GM23338 (cell line): ENCODE data around the gene S100A13. TPM values are rescaled to one million over a fixed set of nuclear protein-coding genes. Genes with fewer than 3 reads are reported as not detected.

Experiments
- ATAC-seq: fragments of 200-7000 bp; cut with Tn5 transposase; 3 replicates; pipeline ENCODE4 v1.9.1; 2020
- DNase-seq: peaks from one replicate; pipeline ENCODE4 v3.0.0-alpha.2; 2015; ENCODE audit warnings: low spot score
- H2AFZ ChIP-seq: fragments of 200-600 bp; sonication (generic); 2 replicates; pipeline ENCODE4 v1.8.0; 2016; ENCODE audit warnings: antibody characterized with exemption, mild to moderate bottlenecking, moderate library complexity
- H3F3A ChIP-seq: fragments of 200-600 bp; sonication (generic); replicated peaks from 2 replicates; pipeline ENCODE4 v1.8.0; 2017; ENCODE audit warnings: antibody characterized with exemption, mixed run types, low read depth
- H3K27ac ChIP-seq: fragments of 200-600 bp; sonication (generic); 2 replicates; pipeline ENCODE4 v1.6.1; 2016; ENCODE audit warnings: low read depth
- H3K27me3 ChIP-seq: fragments of 200-600 bp; sonication (generic); 2 replicates; pipeline ENCODE4 v1.8.0; 2016; ENCODE audit warnings: mild to moderate bottlenecking, mixed run types, moderate library complexity; ENCODE audit not compliant: insufficient read depth
- H3K36me3 ChIP-seq: fragments of 200-600 bp; sonication (generic); 2 replicates; pipeline ENCODE4 v1.8.0; 2016; ENCODE audit warnings: mild to moderate bottlenecking; ENCODE audit not compliant: insufficient read depth
- H3K4me1 ChIP-seq: fragments of 200-600 bp; sonication (generic); 2 replicates; pipeline ENCODE4 v1.8.0; 2016; ENCODE audit warnings: mild to moderate bottlenecking, moderate library complexity; ENCODE audit not compliant: insufficient read depth
- H3K4me2 ChIP-seq: fragments of 200-600 bp; sonication (generic); 2 replicates; pipeline ENCODE4 v1.7.1; 2017; ENCODE audit warnings: mixed run types
- H3K4me3 ChIP-seq: fragments of 200-600 bp; sonication (generic); 2 replicates; pipeline ENCODE4 v1.6.1; 2016; ENCODE audit warnings: mixed run types
- H3K79me2 ChIP-seq: fragments of 200-600 bp; sonication (generic); replicated peaks from 2 replicates; pipeline ENCODE4 v1.8.0; 2017; ENCODE audit warnings: mild to moderate bottlenecking; ENCODE audit not compliant: insufficient read depth
- H3K9me2 ChIP-seq: fragments of 200-600 bp; sonication (generic); 2 replicates; pipeline ENCODE4 v1.8.0; 2017; ENCODE audit not compliant: insufficient read depth
- H4K20me1 ChIP-seq: fragments of 200-600 bp; sonication (generic); replicated peaks from 2 replicates; pipeline ENCODE4 v1.8.0; 2017; ENCODE audit warnings: mild to moderate bottlenecking; ENCODE audit not compliant: insufficient read depth
- H3K27ac Mint-ChIP-seq: 2 replicates; pipeline ENCODE4 v1.8.0; 2020; ENCODE audit warnings: inconsistent platforms, mild to moderate bottlenecking, moderate library complexity, mixed read lengths
- H3K27me3 Mint-ChIP-seq: 3 replicates; pipeline ENCODE4 v1.8.0; 2022; ENCODE audit warnings: low read depth, mild to moderate bottlenecking, moderate library complexity, mixed read lengths, inconsistent platforms; ENCODE audit not compliant: insufficient read depth, poor library complexity
- H3K36me3 Mint-ChIP-seq: 3 replicates; pipeline ENCODE4 v1.8.0; 2021; ENCODE audit warnings: low read depth, mild to moderate bottlenecking, inconsistent platforms, moderate library complexity, mixed read lengths
- H3K4me1 Mint-ChIP-seq: 3 replicates; pipeline ENCODE4 v1.8.0; 2020; ENCODE audit warnings: mild to moderate bottlenecking, inconsistent platforms, mixed read lengths
- H3K4me3 Mint-ChIP-seq: 3 replicates; pipeline ENCODE4 v1.8.0; 2021; ENCODE audit warnings: moderate library complexity, mild to moderate bottlenecking, inconsistent platforms, mixed read lengths
- H3K9me3 Mint-ChIP-seq: 3 replicates; pipeline ENCODE4 v1.8.0; 2020; ENCODE audit warnings: moderate library complexity, mild to moderate bottlenecking, inconsistent platforms, mixed read lengths
- CREB1 ChIP-seq: fragments of 250-450 bp; sonication (Bioruptor Pico); IDR thresholded peaks from 2 replicates; pipeline ENCODE4 v1.5.0; 2020; ENCODE audit warnings: low read depth, mild to moderate bottlenecking, moderate library complexity
- CTCF ChIP-seq, 2 experiments: fragments of 200-600 bp in 1 of 2; sonication (generic) in 1 of 2; conservative IDR thresholded peaks; 2 replicates each; pipeline versions ENCODE4 v1.5.1 to v1.6.1; 2016 to 2017; ENCODE audit warnings: antibody characterized with exemption in 2 of 2, low read depth in 2 of 2, mild to moderate bottlenecking in 2 of 2, moderate library complexity in 1 of 2
- ETS1 ChIP-seq: IDR thresholded peaks from 2 replicates; pipeline ENCODE4 v1.6.1; 2016; ENCODE audit warnings: antibody characterized with exemption
- REST ChIP-seq: IDR thresholded peaks from one replicate; pipeline ENCODE4 v1.6.1; 2018; ENCODE audit warnings: antibody characterized with exemption; ENCODE audit not compliant: unreplicated experiment
- STAT1 ChIP-seq: IDR thresholded peaks from one replicate; pipeline ENCODE4 v1.6.1; 2016; ENCODE audit warnings: antibody characterized with exemption; ENCODE audit not compliant: unreplicated experiment
- ZNF114 ChIP-seq: fragments of 250-450 bp; sonication (Bioruptor Pico); IDR thresholded peaks from 2 replicates; pipeline ENCODE4 v1.5.0; 2020; ENCODE audit warnings: mild to moderate bottlenecking, moderate library complexity
- ZNF331 ChIP-seq: fragments of 250-450 bp; sonication (Bioruptor Pico); IDR thresholded peaks from 2 replicates; pipeline ENCODE4 v1.5.0; 2020; ENCODE audit warnings: low read depth, mild to moderate bottlenecking, moderate library complexity
- ZNF462 ChIP-seq: fragments of 250-450 bp; sonication (Bioruptor Pico); IDR thresholded peaks from 2 replicates; pipeline ENCODE4 v1.5.0; 2020; ENCODE audit warnings: mild to moderate bottlenecking, moderate library complexity
- polyA plus RNA-seq: library from polyadenylated mRNA; unstranded; fragments of >200 nt; fragmentation: Nextera tagmentation; extraction: Ambion mirVana; gene quantifications from 2 replicates; pipeline ENCODE4 v1.2.1, GENCODE V29; 2016
- total RNA-seq: library from RNA; depleted of rRNA; stranded (reverse); fragments of >200 nt; shearing (Covaris generic); gene quantifications from 2 replicates; pipeline ENCODE4 v1.2.3, GENCODE V29; 2014

S100A13 gene
- total and polyA plus RNA-seq, 2 experiments from 2014 or later: 32.7 to 165 TPM

- TF ChIP-seq REST: no peak
- TF ChIP-seq ZNF331 (CRISPR knock-in tag): no peak
- no peak for TF ChIP-seq STAT1
- no peak for TF ChIP-seq CREB1 (CRISPR knock-in tag)
- TF ChIP-seq ZNF114 (CRISPR knock-in tag): no peak
These were observed 27.5 kb downstream of the S100A13 start (continued) for GRCh38 chr1:153599847-153600246.

GRCh38 chr1:153598309-153599172, 28.8 kb downstream of the S100A13 start:
- Mint-ChIP-seq H3K36me3 (no peaks in the 10 kb centered on the region), H3K4me3 (peak overlapping the region; percentile 41; the same call in 1 of the 3 replicates), H3K27me3 (peaks cover 8% of the 10 kb centered on the region), H3K9me3 (no peaks in the 10 kb centered on the region), H3K27ac (peak overlapping the region; percentile 86), H3K4me1 (peaks cover 18% of the 10 kb centered on the region)
- no peaks in the 10 kb centered on the region for H4K20me1 ChIP-seq
- H3F3A ChIP-seq: 0 out of 2 replicates have a peak, but pooled peaks cover 14% of the 10 kb centered on the region
- H3K27me3 ChIP-seq: no peaks in the 10 kb centered on the region
- H3K9me2 ChIP-seq: no peaks in the 10 kb centered on the region
- peaks cover 13% of the 10 kb centered on the region for H3K4me1 ChIP-seq
- no peak overlapping the region for H3K4me3 ChIP-seq
- no peak overlapping the region for H2AFZ ChIP-seq
- peak overlapping the region; percentile 73 for H3K4me2 ChIP-seq
- no peaks in the 10 kb centered on the region for H3K36me3 ChIP-seq
- TF ChIP-seq ZNF331 (CRISPR knock-in tag) (no peak), CTCF (conservative IDR thresholded peaks at IDR 0.05; ENCODE audit: low read depth in 2 of 2) (no peak), ZNF462 (peak; percentile 92), CREB1 (CRISPR knock-in tag) (0 out of 2 replicates have a peak, but pooled peaks have one; percentile 9), ETS1 (peak; percentile 77)
- ATAC-seq: peak; percentile 99
- DNase-seq: peak; percentile 93
- no peaks in the 10 kb centered on the region for H3K79me2 ChIP-seq
- H3K27ac ChIP-seq: peak overlapping the region; percentile 52; the same call in 1 of the 2 replicates
